Thymus (tissue), 11 donors: ENCODE results near the gene CFC1B. TPM values are rescaled to one million over a fixed set of nuclear protein-coding genes. Genes with fewer than 3 reads are reported as not detected.
"Not testable (repeated sequence)": the region's sequence is repeated elsewhere in the genome, so short reads cannot be mapped to it uniquely, and the experiment has no call there.

Experiments
- DNase-seq, 9 donors: peaks; one replicate each; pipeline ENCODE4 v3.0.0-alpha.2; 2013; ENCODE audit warnings: low spot score in 9 of 9, low read depth in 6 of 9, missing footprints in 1 of 9
- H3K27ac ChIP-seq, 2 donors: one replicate each; pipeline ENCODE4 v1.5.1; 2013; ENCODE audit warnings: control low read depth in 1 of 2, low read depth in 1 of 2, low read length in 1 of 2, mild to moderate bottlenecking in 1 of 2, moderate library complexity in 1 of 2
- H3K27me3 ChIP-seq, 2 donors: one replicate each; pipeline ENCODE4 v1.5.1; 2013; ENCODE audit warnings: low read length in 1 of 2; ENCODE audit not compliant: control insufficient read depth in 2 of 2, insufficient read depth in 1 of 2
- H3K36me3 ChIP-seq, 2 donors: one replicate each; pipeline ENCODE4 v1.5.1; 2013; ENCODE audit warnings: low read length in 1 of 2, mild to moderate bottlenecking in 1 of 2, moderate library complexity in 1 of 2; ENCODE audit not compliant: control insufficient read depth in 2 of 2, insufficient read depth in 2 of 2
- H3K4me1 ChIP-seq, 2 donors: one replicate each; pipeline ENCODE4 v1.5.1; 2013; ENCODE audit warnings: low read length in 2 of 2; ENCODE audit not compliant: control insufficient read depth in 2 of 2, insufficient read depth in 2 of 2
- H3K4me3 ChIP-seq, 2 donors: one replicate each; pipeline ENCODE4 v1.5.1; 2013; ENCODE audit warnings: low read length in 2 of 2, control low read depth in 1 of 2, mild to moderate bottlenecking in 1 of 2
- H3K9me3 ChIP-seq, 2 donors: one replicate each; pipeline ENCODE4 v1.5.1; 2013; ENCODE audit warnings: low read length in 1 of 2, mild to moderate bottlenecking in 1 of 2; ENCODE audit not compliant: control insufficient read depth in 2 of 2, insufficient read depth in 1 of 2
- WGBS: extraction: QIAGEN DNeasy Blood & Tissue Kit; methylation state at CpG from one replicate; pipeline ENCODE4 v1.1.7; 2013; 5-methylcytosine and 5-hydroxymethylcytosine counted together
- polyA plus RNA-seq: library from polyadenylated mRNA; stranded (reverse); fragments of 200-250 nt; gene quantifications from one replicate; pipeline ENCODE4 v1.2.3, GENCODE V29; 2013
- total RNA-seq: library from RNA; stranded (reverse); fragments of 120-200 nt; gene quantifications from one replicate; pipeline ENCODE4 v1.2.4, GENCODE V29; 2013
- donor health status: healthy.

CFC1B gene
- total and polyA plus RNA-seq, 2 donors: 0.66 TPM; not detected in 1

DNA sequence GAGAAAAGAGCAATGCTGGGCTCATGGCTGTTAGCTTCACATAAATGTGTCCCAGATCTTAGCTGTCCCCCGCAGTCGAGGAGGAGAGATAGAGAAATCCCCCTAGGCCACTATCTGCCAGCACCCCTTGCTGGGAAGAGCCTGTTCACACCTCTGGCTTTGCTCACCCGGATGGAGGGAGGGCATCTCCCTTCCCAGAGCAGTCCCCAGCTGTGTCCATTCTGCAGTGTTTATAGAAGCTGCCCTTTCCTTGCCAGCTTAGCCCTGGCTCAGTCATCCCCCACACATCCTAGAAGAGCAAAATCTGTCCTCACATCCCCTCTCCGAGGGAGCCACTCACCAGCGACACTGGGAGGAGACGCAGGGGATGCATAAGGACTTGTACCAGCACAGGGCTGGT lies 8.5 kb downstream of the CFC1B start:
- H3K27ac ChIP-seq, H3K27me3 ChIP-seq, H3K4me1 ChIP-seq, H3K4me3 ChIP-seq, H3K9me3 ChIP-seq, H3K36me3 ChIP-seq, DNase-seq: not testable (repeated sequence)
- WGBS: no CpG with 5 or more reads among the region's 6 CpGs

DNA sequence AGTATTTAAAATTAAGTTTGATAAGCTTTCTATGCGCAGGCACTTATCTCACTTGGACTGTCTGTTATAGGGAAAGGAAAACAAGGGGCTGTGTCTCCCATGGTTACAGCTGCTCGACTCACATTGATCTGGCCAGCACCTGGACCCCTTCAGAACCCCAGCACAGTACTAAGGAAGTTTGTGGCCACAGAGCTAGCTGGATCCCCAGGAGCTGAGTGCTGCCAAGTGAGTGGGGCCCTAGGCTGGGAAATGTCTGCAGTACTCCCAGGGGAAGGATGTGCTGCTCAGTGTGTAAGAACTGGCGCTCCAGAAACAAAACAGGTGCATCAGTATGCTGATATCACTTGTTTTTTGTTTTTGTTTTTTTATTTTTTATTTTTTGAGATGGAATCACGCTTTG lies 9.2 kb downstream of the CFC1B start:
- WGBS: no CpG with 5 or more reads among the region's 4 CpGs
- not testable (repeated sequence) for H3K27me3 ChIP-seq, H3K4me3 ChIP-seq, H3K27ac ChIP-seq, H3K36me3 ChIP-seq, H3K4me1 ChIP-seq, H3K9me3 ChIP-seq, DNase-seq

DNA sequence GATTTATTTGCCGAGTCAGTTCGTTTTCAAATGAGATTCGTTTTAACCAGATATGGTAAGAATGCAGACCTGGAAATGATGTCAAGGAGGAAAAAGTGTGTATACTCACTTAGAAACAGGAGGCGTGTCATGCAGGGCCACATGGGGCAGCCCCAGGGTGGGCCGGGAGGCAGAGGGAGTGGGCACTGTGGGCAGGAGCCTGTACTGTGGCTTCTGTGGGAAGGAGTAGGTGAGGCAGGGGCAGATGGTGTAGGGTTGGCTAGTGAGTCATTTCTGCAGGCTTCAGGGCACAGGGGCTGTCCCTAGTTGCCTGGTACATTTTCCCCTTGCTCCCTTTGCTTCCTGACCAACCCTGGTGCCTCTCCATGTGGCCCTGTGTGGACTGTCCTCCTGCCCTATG lies 10.2 kb downstream of the CFC1B start:
- WGBS: no CpG with 5 or more reads among the region's 5 CpGs
- not testable (repeated sequence) for H3K4me1 ChIP-seq, H3K9me3 ChIP-seq, H3K27me3 ChIP-seq, H3K36me3 ChIP-seq, H3K27ac ChIP-seq, H3K4me3 ChIP-seq, DNase-seq

DNA sequence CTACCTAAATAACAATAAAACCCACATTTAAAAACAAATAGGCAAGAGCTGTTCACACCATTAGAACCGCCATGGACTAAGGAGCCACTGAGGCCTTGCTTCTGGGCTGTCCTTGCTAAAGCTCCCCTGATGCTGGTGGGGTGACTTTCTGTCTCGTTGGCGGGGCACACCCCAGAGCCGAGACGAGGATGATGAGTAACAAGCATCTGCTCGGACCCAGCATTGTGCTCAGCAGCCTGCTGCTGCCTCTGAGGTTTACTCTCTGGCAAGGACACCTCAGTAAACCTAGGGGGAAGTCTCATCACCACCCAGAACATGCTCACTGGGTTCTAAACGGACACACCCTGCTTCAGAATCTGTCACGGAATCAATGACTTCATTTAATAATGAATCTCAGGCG lies 10.7 kb downstream of the CFC1B start:
- H3K4me1 ChIP-seq, H3K4me3 ChIP-seq, DNase-seq, H3K27me3 ChIP-seq, H3K36me3 ChIP-seq, H3K27ac ChIP-seq, H3K9me3 ChIP-seq: not testable (repeated sequence)
- WGBS: no CpG with 5 or more reads among the region's 9 CpGs

DNA sequence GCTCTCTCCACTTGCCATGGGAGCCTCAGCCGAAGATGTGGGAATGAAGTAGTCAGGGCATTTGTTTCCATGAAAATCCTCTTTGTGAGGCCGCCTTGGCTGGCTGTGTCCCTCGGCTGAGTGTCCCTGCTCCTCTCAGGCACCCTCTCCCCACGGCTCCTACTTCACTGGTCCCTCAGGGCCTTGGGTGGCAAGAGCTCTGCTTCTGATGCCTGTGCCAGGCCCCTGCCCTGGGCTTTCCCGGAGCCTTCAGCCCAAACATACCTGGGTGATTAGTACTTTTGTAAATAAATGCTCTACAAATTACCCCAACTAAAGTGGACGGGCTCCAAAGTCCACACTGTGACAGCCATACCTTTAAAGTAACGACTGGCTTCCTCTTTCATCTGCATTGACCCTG lies 15.6 kb downstream of the CFC1B start:
- WGBS: no CpG with 5 or more reads among the region's 7 CpGs
- H3K36me3 ChIP-seq, H3K9me3 ChIP-seq, DNase-seq, H3K27me3 ChIP-seq, H3K4me1 ChIP-seq, H3K4me3 ChIP-seq, H3K27ac ChIP-seq: not testable (repeated sequence)

DNA sequence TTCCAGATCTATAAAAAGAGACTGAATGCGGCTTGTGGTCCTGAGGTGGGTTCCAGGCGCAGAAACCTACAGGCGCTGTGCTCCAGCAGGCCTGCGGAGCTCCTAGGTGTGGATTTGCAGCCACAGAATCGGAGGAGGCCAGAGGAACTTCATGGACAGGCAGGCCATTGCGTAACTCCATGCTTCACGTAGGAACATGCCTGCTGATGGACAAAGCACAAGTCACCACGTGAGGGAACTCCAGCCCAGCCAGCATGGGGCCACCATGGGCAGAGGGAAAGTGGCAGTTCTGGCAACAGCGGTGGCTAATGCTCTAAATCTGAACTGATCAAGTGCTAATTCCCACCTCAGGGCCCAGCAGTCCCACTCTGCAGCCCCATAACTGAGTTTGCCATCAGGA lies 17.2 kb downstream of the CFC1B start:
- H3K4me3 ChIP-seq, H3K27me3 ChIP-seq, H3K27ac ChIP-seq, DNase-seq, H3K9me3 ChIP-seq, H3K36me3 ChIP-seq, H3K4me1 ChIP-seq: not testable (repeated sequence)
- WGBS: no CpG with 5 or more reads among the region's 9 CpGs

DNA sequence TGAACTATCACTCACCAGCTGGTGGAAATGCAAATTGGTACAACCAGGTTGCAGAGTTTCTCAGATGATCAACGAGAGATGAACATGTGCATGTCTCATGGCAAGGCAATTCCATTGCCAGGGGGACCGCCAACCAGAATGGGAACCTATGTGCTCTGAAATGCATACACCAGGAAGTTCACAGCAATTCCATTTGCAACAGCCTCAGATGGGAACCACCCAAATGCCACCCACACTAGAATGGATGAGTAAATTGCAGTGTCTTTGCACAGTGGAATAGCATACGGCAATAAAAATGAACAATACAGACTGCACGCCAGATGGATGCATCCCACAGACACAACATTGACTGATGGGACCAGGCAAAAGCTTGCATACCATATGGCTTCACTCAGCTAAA lies 21.8 kb downstream of the CFC1B start:
- not testable (repeated sequence) for H3K27ac ChIP-seq, H3K27me3 ChIP-seq, H3K4me3 ChIP-seq, H3K36me3 ChIP-seq, DNase-seq, H3K9me3 ChIP-seq, H3K4me1 ChIP-seq
- no CpG with 5 or more reads among the region's 4 CpGs for WGBS

DNA sequence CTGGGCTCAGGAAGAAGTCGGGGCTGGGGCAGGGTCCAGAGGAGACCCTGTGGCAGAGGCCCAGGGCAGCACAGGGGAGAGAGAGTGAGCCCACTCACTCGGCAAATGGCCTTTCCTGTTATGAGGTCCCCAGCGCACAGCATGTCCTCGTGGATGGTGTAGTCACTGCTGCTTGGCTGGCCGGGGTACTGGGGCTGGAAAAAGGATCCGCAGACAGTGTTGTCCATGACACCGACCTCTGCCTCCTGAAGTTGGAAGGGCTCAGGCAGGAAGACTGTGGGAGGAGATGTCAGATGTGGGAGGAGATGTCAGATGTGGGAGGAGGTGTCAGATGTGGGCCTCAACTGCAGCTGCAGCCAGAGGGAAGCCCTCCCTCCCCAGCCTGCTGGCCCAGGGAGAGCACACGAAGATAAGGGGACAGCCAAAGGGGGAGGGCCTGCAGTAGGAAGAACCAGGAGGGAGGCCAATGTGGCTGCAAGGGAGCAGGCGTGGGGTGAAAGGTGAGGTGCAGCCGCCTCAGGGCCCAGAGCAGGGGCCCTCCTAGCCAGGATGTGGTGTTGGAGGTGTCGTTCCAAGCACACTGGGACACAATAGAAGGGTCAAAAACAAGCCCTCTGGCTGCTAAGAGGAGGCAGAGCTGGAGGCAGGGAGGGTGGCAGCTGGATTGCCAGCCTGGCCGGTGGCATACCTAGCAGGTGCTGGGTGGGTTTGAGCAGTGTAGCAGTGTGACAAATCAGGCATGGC lies 22.9 kb downstream of the CFC1B start:
- not testable (repeated sequence) for H3K27ac ChIP-seq, H3K4me3 ChIP-seq, H3K36me3 ChIP-seq, DNase-seq, H3K27me3 ChIP-seq, H3K4me1 ChIP-seq, H3K9me3 ChIP-seq
- WGBS: no CpG with 5 or more reads among the region's 12 CpGs

DNA sequence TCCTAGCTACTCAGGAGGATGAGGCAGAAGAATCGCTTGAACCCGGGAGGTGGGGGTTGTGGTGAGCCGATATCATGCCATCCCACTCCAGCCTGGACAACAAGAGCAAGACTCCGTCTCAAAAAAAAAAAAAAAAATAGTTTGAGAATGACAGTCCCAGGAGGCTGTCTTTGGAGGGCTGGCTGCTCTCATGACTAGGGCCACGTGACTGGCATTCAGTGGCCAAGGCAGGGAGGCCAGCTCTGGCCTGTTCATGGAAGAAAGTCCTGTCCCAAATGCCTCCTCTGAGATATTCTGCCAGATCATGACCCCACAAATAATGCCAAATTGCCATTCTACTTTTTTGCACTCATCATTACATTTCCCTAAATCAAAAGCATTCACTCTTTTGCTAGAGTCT lies 24.0 kb downstream of the CFC1B start:
- H3K4me1 ChIP-seq, H3K4me3 ChIP-seq, H3K9me3 ChIP-seq, H3K27ac ChIP-seq, H3K27me3 ChIP-seq, DNase-seq, H3K36me3 ChIP-seq: not testable (repeated sequence)
- no CpG with 5 or more reads among the region's 5 CpGs for WGBS

DNA sequence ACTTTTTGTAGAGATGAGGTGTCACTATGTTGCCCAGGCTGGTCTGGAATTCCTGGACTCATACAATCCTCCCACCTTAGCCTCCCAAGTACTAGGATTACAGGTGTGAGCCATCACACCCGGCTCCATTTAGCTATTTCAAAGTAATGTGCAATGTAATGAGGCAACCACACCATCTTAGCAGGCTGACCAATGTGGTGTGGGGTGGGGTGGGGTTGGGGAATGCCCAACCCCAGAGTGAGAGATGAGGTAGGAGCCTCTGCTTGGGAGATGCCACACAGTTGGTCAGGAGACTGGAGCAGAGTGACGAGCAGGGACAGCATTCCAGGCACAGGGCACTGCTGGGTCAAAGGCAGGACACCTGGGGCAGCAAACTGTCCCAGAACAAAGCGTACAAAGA lies 27.4 kb downstream of the CFC1B start:
- H3K27me3 ChIP-seq, H3K9me3 ChIP-seq, H3K4me1 ChIP-seq, H3K36me3 ChIP-seq, H3K4me3 ChIP-seq, DNase-seq, H3K27ac ChIP-seq: not testable (repeated sequence)
- no CpG with 5 or more reads among the region's 3 CpGs for WGBS
